ENCODE measurements around the gene ADARB2.

GRCh38 chr10:1232164-1232911 is 505.0 kb downstream of the ADARB2 start:
- TF ChIP-seq, protein P1, sequence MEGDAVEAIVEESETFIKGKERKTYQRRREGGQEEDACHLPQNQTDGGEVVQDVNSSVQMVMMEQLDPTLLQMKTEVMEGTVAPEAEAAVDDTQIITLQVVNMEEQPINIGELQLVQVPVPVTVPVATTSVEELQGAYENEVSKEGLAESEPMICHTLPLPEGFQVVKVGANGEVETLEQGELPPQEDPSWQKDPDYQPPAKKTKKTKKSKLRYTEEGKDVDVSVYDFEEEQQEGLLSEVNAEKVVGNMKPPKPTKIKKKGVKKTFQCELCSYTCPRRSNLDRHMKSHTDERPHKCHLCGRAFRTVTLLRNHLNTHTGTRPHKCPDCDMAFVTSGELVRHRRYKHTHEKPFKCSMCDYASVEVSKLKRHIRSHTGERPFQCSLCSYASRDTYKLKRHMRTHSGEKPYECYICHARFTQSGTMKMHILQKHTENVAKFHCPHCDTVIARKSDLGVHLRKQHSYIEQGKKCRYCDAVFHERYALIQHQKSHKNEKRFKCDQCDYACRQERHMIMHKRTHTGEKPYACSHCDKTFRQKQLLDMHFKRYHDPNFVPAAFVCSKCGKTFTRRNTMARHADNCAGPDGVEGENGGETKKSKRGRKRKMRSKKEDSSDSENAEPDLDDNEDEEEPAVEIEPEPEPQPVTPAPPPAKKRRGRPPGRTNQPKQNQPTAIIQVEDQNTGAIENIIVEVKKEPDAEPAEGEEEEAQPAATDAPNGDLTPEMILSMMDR (IDR thresholded peaks at IDR 0.05): no peak
- TF ChIP-seq POLR2A (IDR thresholded peaks at IDR 0.05) (no peak), EP300 (IDR thresholded peaks at IDR 0.05; ENCODE audit: low read depth) (no peak)
